IPS-15b (cell line): Measurements from ENCODE around the gene DOCK1.

Experiments
- H3K27me3 ChIP-seq: one replicate; pipeline ENCODE4 v1.6.1; 2013; ENCODE audit warnings: low read length; ENCODE audit not compliant: control insufficient read depth, insufficient read depth
- H3K36me3 ChIP-seq: one replicate; pipeline ENCODE4 v1.6.1; 2013; ENCODE audit warnings: low read length; ENCODE audit not compliant: control insufficient read depth, insufficient read depth
- H3K4me1 ChIP-seq: one replicate; pipeline ENCODE4 v1.6.1; 2013; ENCODE audit warnings: mild to moderate bottlenecking, low read length; ENCODE audit not compliant: control insufficient read depth, insufficient read depth
- H3K4me3 ChIP-seq: one replicate; pipeline ENCODE4 v1.5.1; 2013; ENCODE audit warnings: low read depth, low read length
- H3K9ac ChIP-seq: one replicate; pipeline ENCODE4 v1.6.1; 2013; ENCODE audit warnings: low read depth, mild to moderate bottlenecking, low read length
- H3K9me3 ChIP-seq: one replicate; pipeline ENCODE4 v1.6.1; 2013; ENCODE audit warnings: mild to moderate bottlenecking, low read length; ENCODE audit not compliant: control insufficient read depth, insufficient read depth

DOCK1 gene

GRCh38 chr10:127356360-127356759 is 451.1 kb downstream of the DOCK1 start:
- no peak overlapping the region for H3K4me3 ChIP-seq
- H3K9me3 ChIP-seq: no peaks in the 10 kb centered on the region
- no peaks in the 10 kb centered on the region for H3K27me3 ChIP-seq
- H3K9ac ChIP-seq: no peak overlapping the region
- H3K36me3 ChIP-seq: no peaks in the 10 kb centered on the region
- no peaks in the 10 kb centered on the region for H3K4me1 ChIP-seq

GRCh38 chr10:127357265-127357664 is 452.0 kb downstream of the DOCK1 start:
- Histone ChIP-seq H3K9ac (no peak overlapping the region), H3K4me3 (no peak overlapping the region), H3K9me3 (no peaks in the 10 kb centered on the region), H3K27me3 (no peaks in the 10 kb centered on the region), H3K4me1 (no peaks in the 10 kb centered on the region), H3K36me3 (no peaks in the 10 kb centered on the region)

- no peaks in the 10 kb centered on the region for H3K27me3 ChIP-seq
- no peak overlapping the region for H3K9ac ChIP-seq
- H3K4me1 ChIP-seq: no peaks in the 10 kb centered on the region
- no peaks in the 10 kb centered on the region for H3K9me3 ChIP-seq
- no peaks in the 10 kb centered on the region for H3K36me3 ChIP-seq
- no peak overlapping the region for H3K4me3 ChIP-seq
These were observed 453.1 kb downstream of the DOCK1 start for GRCh38 chr10:127358337-127358736.

- Histone ChIP-seq H3K4me3 (no peak overlapping the region), H3K36me3 (no peaks in the 10 kb centered on the region), H3K27me3 (no peaks in the 10 kb centered on the region), H3K9me3 (no peaks in the 10 kb centered on the region), H3K9ac (no peak overlapping the region), H3K4me1 (no peaks in the 10 kb centered on the region)
These were observed 458.8 kb downstream of the DOCK1 start for GRCh38 chr10:127364034-127364433.

GRCh38 chr10:127368101-127368500 is 462.9 kb downstream of the DOCK1 start:
- Histone ChIP-seq H3K27me3 (no peaks in the 10 kb centered on the region), H3K9ac (no peak overlapping the region), H3K4me1 (no peaks in the 10 kb centered on the region), H3K36me3 (no peaks in the 10 kb centered on the region), H3K9me3 (no peaks in the 10 kb centered on the region), H3K4me3 (no peak overlapping the region)

- Histone ChIP-seq H3K9ac (no peak overlapping the region), H3K36me3 (no peaks in the 10 kb centered on the region), H3K27me3 (no peaks in the 10 kb centered on the region), H3K4me3 (no peak overlapping the region), H3K4me1 (no peaks in the 10 kb centered on the region), H3K9me3 (no peaks in the 10 kb centered on the region)
These were observed 463.7 kb downstream of the DOCK1 start for GRCh38 chr10:127368929-127369328.

- H3K4me3 ChIP-seq: no peak overlapping the region
- no peaks in the 10 kb centered on the region for H3K36me3 ChIP-seq
- no peaks in the 10 kb centered on the region for H3K9me3 ChIP-seq
These were observed 465.4 kb downstream of the DOCK1 start for GRCh38 chr10:127370601-127371000.

GRCh38 chr10:127372361-127372760 is 467.1 kb downstream of the DOCK1 start:
- Histone ChIP-seq H3K4me3 (no peak overlapping the region), H3K27me3 (no peaks in the 10 kb centered on the region), H3K36me3 (no peaks in the 10 kb centered on the region), H3K9me3 (no peaks in the 10 kb centered on the region), H3K4me1 (no peaks in the 10 kb centered on the region), H3K9ac (no peak overlapping the region)

More at GRCh38 chr10:127370601-127371000, 465.4 kb downstream of the DOCK1 start:
- Histone ChIP-seq H3K4me1 (no peaks in the 10 kb centered on the region), H3K9ac (no peak overlapping the region), H3K27me3 (no peaks in the 10 kb centered on the region)

GRCh38 chr10:127374074-127374680 is 468.9 kb downstream of the DOCK1 start:
- Histone ChIP-seq H3K27me3 (no peaks in the 10 kb centered on the region), H3K9me3 (no peaks in the 10 kb centered on the region), H3K4me1 (no peaks in the 10 kb centered on the region), H3K9ac (no peak overlapping the region), H3K4me3 (no peak overlapping the region), H3K36me3 (no peaks in the 10 kb centered on the region)

GRCh38 chr10:127374901-127375300 is 469.7 kb downstream of the DOCK1 start:
- no peaks in the 10 kb centered on the region for H3K4me1 ChIP-seq
- no peaks in the 10 kb centered on the region for H3K36me3 ChIP-seq
- no peaks in the 10 kb centered on the region for H3K9me3 ChIP-seq
- no peak overlapping the region for H3K9ac ChIP-seq
- H3K27me3 ChIP-seq: no peaks in the 10 kb centered on the region
- H3K4me3 ChIP-seq: no peak overlapping the region

- no peaks in the 10 kb centered on the region for H3K4me1 ChIP-seq
- H3K9ac ChIP-seq: no peak overlapping the region
- no peaks in the 10 kb centered on the region for H3K27me3 ChIP-seq
- no peaks in the 10 kb centered on the region for H3K36me3 ChIP-seq
- H3K9me3 ChIP-seq: no peaks in the 10 kb centered on the region
- no peak overlapping the region for H3K4me3 ChIP-seq
These were observed 470.2 kb downstream of the DOCK1 start for GRCh38 chr10:127375461-127375860.

GRCh38 chr10:127376071-127376470 is 470.8 kb downstream of the DOCK1 start:
- no peaks in the 10 kb centered on the region for H3K27me3 ChIP-seq
- H3K4me1 ChIP-seq: no peaks in the 10 kb centered on the region
- H3K9ac ChIP-seq: no peak overlapping the region
- no peaks in the 10 kb centered on the region for H3K36me3 ChIP-seq
- no peak overlapping the region for H3K4me3 ChIP-seq
- H3K9me3 ChIP-seq: no peaks in the 10 kb centered on the region
